GM19240 (cell line): Measurements from ENCODE around the gene FOXM1.
A peak's percentile ranks its signal among the peaks of the same experiment; 100 is the strongest.

Experiments
- DNase-seq: peaks from one replicate; pipeline ENCODE4 v3.0.0; 2011; ENCODE audit warnings: low spot score; ENCODE audit not compliant: insufficient read length

Gene FOXM1

GRCh38 chr12:2877047-2877952, at the start of gene FOXM1, which contains the start of gene RHNO1:
Gene FOXM1, minus strand, starts transcription at chr12:2877174. Its CDS starts 2,696 bp downstream, at chr12:2874478.
Gene RHNO1, plus strand, starts transcription at chr12:2877223. Its CDS starts 8,144 bp downstream, at chr12:2885367.
- DNase-seq: peak; percentile 86

- DNase-seq: no peak
These were observed 48.5 kb upstream of the FOXM1 start for GRCh38 chr12:2925322-2925995.

- DNase-seq: no peak
These were observed 47.0 kb upstream of the FOXM1 start for GRCh38 chr12:2924019-2924418.

- DNase-seq: no peak
These were observed 46.1 kb upstream of the FOXM1 start for GRCh38 chr12:2923057-2923456.

- no peak for DNase-seq
These were observed 45.4 kb upstream of the FOXM1 start for GRCh38 chr12:2922329-2922728.

- no peak for DNase-seq
These were observed 42.3 kb upstream of the FOXM1 start for GRCh38 chr12:2919249-2919648.

GRCh38 chr12:2912216-2912575, 35.2 kb upstream of the FOXM1 start:
- DNase-seq: no peak

- DNase-seq: no peak
These were observed 27.3 kb upstream of the FOXM1 start for GRCh38 chr12:2904260-2904659.

- DNase-seq: no peak
These were observed 25.4 kb upstream of the FOXM1 start for GRCh38 chr12:2902272-2902880.

- no peak for DNase-seq
These were observed 23.7 kb upstream of the FOXM1 start for GRCh38 chr12:2900642-2901041.

- no peak for DNase-seq
These were observed 20.4 kb upstream of the FOXM1 start for GRCh38 chr12:2897418-2897817.

- DNase-seq: no peak
These were observed 18.5 kb upstream of the FOXM1 start for GRCh38 chr12:2895511-2895910.

GRCh38 chr12:2895051-2895451, 18.1 kb upstream of the FOXM1 start:
- no peak for DNase-seq

GRCh38 chr12:2893007-2893406, 16.0 kb upstream of the FOXM1 start:
- DNase-seq: no peak

GRCh38 chr12:2892246-2892645, 15.3 kb upstream of the FOXM1 start:
- DNase-seq: no peak

- DNase-seq: no peak
These were observed 14.5 kb upstream of the FOXM1 start for GRCh38 chr12:2891240-2892053.

- DNase-seq: peak; percentile 88
These were observed 13.6 kb upstream of the FOXM1 start, which contains the start of gene TULP3 for GRCh38 chr12:2890388-2891239. Gene TULP3, plus strand, starts transcription at chr12:2890891. Its CDS starts 57 bp downstream, at chr12:2890948.

- no peak for DNase-seq
These were observed 13.0 kb upstream of the FOXM1 start for GRCh38 chr12:2890001-2890387.

GRCh38 chr12:2886768-2887450, 9.9 kb upstream of the FOXM1 start:
- no peak for DNase-seq

GRCh38 chr12:2884810-2885209, 7.8 kb upstream of the FOXM1 start:
- no peak for DNase-seq
